GM12874 (cell line): ENCODE measurements around the gene NCOA4.

Experiments used
- CTCF ChIP-seq: IDR thresholded peaks from 2 replicates; pipeline ENCODE4 v1.5.1; 2011; ENCODE audit warnings: low read depth, mild to moderate bottlenecking, control low read depth, low read length, moderate library complexity; ENCODE audit not compliant: insufficient read depth

Gene NCOA4

DNA sequence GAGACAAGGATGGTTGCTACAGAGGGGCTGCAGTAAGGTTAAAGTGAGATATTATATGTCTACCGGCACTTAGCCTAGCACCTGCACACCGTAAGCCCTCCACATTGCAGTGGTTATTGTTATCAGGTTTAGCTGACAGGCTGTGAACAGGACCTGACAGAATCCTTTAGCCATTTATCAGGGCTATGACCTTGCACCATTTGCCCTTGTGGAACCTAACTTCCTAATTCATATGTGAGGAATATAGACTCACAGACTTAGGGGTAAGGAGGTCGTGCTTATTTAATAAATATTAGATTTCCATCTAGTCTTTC lies 10.1 kb downstream of the NCOA4 start:
- no peak for TF ChIP-seq CTCF

GRCh38 chr10:46019569-46020343 lies 10.7 kb downstream of the NCOA4 start:
- TF ChIP-seq CTCF = no peak

DNA sequence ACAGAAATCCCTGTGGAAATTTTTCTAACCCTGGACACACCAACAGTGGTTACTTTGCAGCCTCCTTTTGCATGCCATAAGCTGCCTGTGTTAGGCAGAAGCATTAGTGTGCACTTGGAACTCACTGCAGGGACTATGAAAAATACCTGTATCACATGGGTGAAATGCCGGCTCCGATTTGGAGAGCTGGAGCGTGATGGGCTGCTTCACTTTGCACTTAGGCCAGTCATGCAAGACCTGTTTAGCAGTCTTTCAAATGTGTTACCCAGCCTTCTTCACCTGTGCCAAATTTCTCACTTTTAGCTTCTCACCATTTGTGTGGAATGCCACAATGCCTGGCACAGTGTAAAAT lies 11.3 kb downstream of the NCOA4 start:
- TF ChIP-seq CTCF = no peak

GRCh38 chr10:46018453-46019176 lies 11.8 kb downstream of the NCOA4 start:
- no peak for TF ChIP-seq CTCF

- no peak for TF ChIP-seq CTCF
Observed at GRCh38 chr10:46017733-46018132, 12.7 kb downstream of the NCOA4 start.

GRCh38 chr10:46016811-46017210 lies 13.6 kb downstream of the NCOA4 start:
- TF ChIP-seq CTCF = no peak

- TF ChIP-seq CTCF = no peak
Observed at GRCh38 chr10:46016190-46016589, 14.2 kb downstream of the NCOA4 start.
